GM18508 (cell line): Measurements from ENCODE around the gene PTPRN2.
A peak's percentile ranks its signal among the peaks of the same experiment; 100 is the strongest.

ENCODE experiments used
- ATAC-seq: cut with Tn5 transposase; IDR thresholded peaks from one replicate; pipeline ENCODE4 v1.9.1; 2021; ENCODE audit warnings: moderate number of reproducible peaks; ENCODE audit not compliant: insufficient read depth, unreplicated experiment

PTPRN2 gene

DNA sequence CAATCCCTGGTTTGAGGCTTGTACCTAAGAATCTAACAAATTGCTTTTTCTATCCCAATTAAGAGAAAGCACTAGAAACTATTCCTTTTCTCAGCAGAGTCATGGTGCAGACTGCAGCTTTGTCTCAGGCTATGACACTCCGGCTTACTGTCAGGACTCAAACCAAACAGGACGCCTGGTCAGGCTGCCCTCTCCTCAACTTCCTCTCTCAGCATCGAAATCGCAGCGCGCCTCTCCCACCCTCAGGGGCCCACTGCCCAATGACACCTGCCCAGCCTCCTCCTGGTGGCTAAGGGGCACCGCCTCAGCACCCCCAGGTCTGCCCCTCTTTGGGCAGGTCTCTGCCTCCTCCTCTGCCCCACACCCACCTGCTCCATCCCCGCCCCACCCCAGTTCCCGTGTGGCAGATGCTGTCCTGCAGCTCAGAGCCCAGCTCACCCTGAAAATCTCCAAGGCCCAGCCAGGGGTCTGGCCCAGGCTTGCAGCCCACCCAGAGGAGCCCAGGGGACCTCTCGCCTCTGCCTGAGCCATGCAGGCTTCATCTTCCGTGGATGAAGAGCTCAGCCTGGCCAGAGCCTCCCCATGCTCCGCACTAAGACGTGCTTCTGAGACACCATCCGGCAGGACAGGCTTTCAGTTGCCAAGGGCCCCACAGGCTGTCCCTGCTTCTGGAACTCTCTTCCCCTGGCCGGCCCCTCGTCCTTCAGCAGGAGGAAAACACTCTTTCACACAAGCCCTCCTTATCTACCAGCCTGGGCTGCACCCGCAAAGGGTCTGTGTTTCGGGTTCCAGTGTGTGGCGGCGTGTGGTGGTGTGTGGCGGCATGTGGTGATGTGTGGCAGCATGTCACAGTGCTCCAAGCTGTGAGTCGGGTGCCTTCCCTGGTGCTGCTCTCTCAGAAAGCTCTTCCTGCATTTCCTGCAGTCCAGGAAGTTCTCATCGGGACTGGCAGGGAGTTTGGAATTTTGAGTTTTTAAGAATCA is 16.4 kb upstream of the PTPRN2 start:
- no peak for ATAC-seq

DNA sequence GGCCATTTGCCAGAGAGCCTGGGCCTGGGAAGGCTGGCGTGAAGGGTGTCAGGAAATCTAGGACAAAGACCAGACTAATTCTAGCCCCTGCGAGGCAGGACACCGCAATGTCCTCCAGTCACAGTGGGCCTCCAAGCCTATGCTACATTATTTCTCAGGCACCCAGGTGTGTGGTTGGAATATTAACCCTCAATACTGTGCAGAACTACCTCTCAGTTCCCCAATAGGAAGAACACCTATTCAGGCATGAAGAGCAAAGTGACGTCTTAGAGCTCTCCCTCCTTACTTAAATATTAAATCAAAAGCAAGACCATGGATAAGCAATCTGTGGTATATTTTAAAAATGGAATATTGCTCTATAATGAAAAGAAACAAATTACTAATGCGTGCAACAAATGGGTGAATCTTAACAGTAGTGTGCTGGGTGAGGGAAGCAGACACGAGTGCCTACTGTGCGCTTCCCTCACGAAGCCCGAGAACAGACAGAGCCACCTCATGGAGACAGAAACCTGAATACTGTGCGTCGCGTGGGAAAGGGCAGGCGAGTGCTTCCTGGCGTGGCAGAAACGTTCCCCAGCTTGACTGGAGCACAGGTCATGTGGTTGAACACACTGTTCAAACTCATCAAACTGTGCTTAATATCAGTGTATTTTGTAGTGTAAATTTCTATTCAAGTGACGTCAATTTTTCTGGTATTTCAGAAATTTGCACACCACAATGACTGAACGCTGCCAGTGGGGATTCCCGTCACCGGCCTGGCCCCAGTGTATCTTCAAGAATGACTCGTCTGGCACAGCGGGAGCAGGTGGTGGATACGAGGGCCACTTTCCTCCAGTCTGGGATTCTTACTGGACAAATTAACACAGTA is 15.5 kb upstream of the PTPRN2 start:
- ATAC-seq = peak; percentile 45

DNA sequence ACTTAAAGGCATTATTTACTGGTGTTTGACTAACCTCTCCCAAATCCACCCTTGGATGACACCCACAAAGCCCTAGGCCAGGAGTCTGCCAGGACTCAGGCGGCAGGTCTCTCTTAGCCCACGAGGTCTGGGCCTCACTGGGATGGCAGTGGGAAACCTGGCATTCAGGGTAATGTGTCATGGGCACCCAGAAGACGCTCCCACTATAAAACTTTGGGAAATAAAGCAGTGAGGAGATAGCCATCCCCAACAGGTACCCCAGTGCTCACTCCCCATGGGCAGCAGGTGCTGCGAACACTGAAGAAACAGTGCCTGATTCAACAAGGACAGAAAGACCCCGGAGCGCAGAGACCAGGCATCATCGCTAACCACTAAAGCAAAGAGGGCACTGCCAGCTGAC is 14.4 kb upstream of the PTPRN2 start:
- no peak for ATAC-seq

DNA sequence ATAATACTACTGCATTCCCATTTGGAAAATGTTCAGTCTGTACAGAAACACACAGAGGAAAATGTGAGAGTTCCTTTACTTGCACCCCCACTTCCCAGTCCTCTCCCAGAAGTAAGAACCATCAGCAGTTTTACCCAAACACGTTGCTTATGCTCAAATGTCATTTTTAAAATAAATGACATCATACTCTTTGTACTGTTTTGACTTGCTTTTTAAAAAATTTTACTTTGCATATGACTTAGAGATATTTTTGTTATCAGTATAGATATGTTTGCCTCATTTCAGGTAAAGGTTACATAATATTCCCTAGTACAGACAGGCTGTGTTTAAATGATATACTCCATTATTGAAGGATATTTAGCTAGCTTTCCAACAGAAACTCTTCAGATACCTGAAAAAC is 13.5 kb upstream of the PTPRN2 start:
- no peak for ATAC-seq

DNA sequence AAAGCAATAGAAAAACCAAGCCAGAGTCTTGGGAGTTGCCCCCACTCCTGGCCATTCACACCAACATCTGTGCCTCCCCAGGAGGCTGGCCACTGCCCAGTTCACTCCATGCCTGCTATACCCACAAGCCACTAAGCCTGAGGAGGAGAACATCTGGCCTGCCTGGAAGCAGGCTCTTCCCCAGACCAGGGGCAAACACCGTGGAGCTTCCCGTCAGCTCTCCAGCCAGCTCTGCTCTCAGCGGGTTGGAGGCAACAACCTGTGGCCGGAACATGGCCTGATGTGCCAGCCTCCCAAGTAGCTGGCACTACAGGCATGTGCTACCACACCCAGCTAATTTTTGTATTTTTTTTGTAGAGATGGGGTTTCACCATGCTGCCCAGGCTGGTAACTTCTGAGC is 9.1 kb upstream of the PTPRN2 start:
- no peak for ATAC-seq

DNA sequence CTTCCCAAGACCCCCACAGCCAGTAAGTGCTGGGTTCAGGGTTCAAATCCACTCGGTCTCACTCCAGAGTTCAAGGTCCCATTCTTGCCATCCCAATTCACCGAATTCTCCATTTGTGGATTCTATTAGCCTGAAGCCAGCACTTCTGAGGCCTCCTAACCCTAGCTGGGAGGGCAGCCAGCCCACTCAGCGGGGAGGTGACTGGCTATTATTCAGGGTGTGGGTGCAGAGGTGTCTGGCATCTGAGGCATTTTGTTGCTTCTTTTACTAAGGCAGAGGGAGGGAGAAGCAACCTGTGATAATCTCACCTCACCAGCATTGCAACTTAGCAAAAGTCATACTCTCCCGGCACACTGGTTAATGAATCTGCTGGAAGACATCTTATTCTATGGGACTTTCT is 8.7 kb upstream of the PTPRN2 start:
- no peak for ATAC-seq

DNA sequence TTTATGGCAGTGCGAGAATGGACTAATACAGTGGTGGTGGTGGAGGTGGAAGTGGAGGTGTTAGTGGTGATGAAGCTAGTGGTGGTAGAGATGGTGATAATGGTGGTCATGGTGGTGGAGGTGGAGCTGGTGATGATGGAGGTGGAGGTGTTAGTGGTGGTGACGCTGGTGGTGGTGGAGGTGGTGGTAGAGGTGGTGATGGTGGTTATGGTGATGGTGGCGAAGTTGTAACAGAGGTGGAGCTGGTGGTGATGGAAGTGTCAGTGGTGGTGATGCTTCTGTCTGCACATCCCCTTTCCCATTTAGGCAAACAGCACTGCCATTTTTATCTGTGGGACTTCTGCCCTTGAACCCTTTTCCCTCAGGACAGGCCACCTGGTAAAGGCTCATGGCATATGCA is 7.4 kb upstream of the PTPRN2 start:
- no peak for ATAC-seq

DNA sequence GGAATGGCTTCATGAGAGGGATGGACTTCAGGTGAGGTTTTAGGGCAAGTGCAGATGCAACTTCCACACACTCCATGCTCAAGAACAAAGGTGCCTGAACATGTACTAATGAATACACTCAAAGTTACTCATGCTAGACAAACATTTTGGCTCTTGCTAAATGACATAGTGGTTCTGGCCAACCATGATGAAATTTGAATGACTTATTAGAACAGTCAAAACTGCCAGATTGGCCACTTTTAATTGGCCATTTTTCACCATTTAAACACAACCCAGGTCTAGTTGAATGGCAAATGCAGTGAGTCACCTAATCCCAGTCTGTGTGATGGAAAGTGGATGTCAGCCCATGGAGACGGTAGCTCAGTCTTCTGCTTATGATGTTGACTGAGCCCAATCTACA is 4.9 kb upstream of the PTPRN2 start:
- no peak for ATAC-seq

DNA sequence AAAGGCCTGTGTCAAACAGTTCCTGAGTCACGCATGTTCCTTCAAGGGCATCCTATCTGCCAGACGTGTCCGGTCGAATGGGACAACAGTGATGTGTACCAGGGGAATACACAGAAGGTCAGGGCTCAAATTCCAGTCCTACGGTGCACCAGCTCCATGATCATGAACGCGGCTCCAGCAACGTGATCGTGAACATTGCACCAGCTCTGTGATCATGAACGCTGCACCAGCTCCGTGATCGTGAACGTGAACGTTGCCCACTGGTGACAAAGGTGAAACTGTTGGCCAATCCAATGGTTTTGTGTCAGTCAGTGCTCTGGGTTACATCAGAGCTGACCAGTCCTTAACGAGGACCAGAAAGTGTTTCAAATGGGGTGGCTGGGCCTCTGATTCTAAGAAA is 4.3 kb upstream of the PTPRN2 start:
- ATAC-seq = no peak

DNA sequence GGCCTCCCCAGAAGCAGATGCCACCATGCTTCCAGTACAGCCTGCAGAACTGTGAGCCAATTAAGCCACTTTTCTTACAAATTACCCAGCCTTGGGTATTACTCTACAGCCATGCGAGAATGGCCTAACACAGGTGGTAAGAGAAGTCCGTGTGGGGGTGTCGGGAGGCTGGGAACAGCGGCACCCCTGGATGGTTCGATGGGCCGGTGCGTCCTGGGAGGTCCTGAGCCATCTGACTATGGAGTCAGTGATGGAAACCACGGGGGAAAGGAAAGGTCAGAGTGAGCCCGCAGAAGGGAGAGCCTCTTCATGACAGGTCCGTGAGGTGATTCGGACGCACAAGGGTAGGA is 2.5 kb upstream of the PTPRN2 start:
- no peak for ATAC-seq

DNA sequence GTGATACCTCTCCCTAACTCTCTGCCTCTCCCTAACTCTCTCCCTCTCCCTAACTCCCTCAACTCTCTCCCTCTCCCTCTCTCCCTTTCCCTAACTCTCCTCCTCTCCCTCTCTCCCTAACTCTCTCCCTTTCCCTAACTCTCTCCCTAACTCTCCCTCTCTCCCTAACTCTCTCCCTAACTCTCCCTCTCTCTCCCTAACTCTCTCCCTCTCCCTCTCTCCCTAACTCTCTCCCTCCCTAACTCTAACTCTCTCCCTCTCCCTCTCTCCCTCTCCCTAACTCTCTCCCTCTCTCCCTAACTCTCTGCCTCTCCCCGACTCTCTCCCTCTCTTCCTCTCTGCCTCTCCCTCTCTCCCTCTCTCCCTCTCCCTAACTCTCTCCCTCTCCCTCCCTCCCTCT is 2.0 kb upstream of the PTPRN2 start:
- no peak for ATAC-seq

DNA sequence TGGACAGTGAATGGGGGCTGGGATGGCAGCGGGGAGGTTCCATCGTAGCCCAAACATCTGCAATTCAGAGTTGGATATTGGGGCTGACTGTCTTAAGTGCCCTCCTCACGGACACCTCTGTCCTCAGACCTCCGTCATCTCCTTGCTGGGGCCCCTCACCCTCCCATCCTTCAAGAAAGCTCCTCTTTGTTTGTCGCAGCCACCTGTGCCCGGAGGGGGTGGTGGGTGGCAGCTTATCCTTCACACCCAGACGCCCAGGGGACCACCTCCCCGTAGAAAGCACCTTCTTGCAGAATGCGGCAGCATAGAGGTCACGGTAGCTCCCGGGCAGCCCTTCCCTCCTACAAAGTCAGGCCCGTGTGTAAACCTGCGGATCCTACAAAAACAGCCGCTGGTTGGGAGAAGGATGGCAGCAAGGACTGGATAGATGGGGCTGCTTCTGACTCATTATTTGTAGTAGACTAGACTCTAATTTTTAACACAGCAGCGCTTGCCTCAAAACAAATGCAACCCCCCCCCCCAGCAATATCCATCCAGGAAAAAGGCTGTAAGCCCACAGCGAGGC is 1.3 kb upstream of the PTPRN2 start:
- no peak for ATAC-seq

DNA sequence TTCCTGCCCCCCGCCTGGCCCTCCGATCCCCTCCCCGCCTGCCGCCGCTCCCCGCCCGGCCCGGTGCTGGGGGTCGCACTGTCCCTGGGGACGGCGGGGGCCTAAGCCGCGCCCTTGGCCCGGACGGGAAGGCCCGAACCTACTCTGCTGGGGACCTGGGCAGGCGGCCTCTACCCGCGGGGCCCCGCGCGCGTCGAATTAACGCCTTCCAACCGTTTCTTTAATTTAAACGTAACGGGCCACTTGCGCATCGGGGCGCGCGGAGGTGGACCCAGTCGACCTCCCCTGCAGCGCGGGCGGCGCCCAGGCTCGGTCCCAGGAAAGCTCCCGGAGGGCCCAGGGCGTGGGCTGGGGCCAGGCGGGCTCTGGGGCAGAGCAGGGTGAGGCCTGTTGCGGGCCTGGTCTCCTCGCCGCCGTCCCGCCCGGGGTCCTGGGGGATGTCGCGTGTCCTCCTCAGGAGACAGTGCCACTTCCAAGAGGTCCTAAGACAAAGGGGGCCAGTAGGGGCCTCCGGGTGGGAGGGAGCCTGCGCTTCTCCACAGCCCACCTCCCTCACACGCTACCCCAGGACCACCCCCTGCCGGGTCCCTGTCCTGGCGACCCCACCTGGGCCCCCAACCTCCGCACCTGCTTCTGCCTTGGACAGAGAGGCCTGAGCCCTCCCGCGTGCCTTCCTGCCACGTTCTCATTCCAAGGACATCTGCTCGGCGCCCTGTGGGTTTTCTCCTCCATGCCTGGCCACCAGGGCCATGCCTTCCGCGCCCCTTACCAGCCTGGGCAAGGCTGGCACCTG is 658 bp upstream of the PTPRN2 start:
- ATAC-seq = no peak

DNA sequence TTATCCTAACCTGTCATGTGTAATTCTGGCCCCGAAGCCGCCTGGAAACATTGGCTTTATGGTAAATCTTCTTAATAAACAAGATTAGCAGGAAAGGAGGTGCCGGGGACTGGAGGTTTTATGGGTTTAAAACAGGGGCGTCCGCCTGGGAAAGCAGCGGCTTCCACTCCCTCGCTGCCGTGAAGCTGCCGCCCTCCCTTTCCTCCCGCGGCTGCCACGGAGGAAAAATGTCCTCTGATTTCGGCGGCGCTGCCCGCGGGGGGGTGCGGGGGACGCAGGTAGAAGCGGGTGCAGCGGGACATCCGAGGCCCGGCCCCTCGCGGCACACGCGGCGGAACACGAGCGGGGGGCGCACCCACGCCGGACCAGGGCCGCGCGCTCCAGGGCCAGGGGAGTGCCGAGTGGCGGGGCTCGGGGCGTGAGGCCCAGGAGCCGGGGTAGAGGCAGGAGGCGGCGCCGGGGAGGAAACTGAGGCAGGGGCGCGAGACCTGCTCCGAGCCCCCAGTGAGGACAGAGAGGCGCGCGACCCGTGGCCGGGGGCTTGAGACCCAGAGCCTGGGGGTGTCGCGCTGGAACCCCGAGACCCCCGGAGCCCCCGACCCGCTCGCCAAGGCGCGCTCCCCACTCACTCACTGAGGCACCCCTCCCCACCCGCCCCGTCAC is 993 bp downstream of the PTPRN2 start:
- ATAC-seq = no peak

DNA sequence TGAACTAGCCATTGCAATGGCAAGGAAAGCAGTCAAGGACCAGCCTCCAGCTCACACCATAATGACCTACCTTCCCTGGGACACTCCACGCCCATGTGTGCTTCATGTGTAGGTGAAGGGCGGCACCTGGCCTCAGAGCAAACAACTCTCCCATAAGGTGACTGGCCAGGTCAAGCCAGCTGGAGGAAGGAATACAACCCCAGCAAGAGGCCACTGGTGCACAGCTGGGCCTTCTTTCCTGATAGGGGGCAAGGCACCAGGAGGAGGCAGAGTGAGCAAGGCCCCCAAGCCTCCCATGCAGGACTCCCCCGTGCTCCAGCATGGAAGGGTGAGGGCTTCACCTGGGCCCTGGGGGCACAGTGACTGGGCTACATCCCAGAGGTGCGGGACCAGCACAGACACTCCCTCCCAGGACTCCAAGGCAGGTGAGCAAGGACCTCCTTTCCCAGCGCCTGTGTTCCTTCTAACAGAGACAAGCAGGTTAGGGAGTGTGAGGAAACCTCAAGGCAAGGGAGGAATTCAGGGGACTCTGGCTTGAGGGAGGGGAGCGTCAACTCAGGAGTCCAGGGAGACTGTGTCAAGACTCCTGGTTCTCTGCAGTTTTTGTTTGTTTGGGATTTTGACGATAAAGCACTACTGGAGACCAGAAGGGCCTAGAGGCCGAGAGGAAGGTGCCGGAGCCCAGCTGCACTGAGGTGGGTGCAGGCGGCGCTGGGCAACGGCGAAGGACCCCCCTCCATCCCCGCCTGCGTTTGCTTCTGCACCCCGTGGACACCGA is 1.7 kb downstream of the PTPRN2 start:
- ATAC-seq = no peak

DNA sequence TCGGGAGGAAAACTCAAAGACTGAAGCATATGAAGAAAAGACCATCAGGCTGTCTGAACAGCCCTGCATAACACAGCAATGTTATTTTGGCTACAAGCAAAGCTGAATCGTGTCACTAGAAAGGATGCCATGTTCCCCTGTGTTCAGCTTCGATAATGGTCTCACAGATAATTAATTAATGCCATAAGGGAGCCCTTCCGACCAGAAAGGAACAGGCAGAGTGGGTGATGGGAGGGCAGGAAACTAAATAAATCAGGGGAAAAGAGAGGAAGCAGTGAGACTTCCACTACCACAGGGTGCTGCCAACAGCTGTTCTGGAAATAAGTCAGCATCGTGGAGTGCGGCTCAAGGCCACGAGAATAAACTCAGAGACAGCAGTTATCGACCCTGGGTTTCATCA is 3.2 kb downstream of the PTPRN2 start:
- ATAC-seq = no peak

DNA sequence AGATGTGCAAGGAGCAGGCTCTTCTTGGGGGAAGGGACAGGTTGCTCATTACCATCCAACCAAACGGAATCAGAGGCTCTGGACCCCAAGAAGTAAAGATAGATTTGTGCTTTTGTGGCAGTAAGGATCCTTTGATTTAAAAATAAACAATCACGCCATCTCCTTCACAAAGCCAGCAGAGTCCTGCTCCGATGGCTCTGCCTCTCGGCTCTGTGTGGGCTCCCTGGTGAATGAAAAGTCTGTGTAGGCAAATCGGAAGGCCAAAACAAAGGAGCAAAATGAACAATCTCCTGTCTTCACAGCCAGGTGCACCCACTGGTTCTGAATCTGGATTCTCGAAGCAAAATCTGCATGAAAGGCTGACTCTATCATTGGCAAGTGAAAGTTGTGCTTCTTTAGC is 3.8 kb downstream of the PTPRN2 start:
- no peak for ATAC-seq

DNA sequence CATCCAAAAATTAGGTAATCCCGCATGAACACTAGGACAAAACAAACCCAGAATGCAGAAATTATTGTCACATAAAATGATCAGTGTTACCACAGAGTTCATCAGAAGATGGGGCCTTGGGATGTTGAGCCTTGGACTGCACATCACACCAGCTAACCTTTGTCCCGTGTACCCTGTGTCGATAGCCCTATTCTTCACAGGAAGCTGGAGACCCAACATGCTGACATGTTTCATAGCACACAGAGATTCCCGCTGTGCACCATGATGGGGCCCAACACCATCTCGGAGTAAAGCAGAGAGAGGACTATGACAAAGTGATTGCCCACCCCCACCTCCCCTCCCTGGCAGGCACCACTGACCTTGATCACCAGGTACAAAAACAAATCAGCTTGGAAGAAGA is 4.5 kb downstream of the PTPRN2 start:
- ATAC-seq = no peak

DNA sequence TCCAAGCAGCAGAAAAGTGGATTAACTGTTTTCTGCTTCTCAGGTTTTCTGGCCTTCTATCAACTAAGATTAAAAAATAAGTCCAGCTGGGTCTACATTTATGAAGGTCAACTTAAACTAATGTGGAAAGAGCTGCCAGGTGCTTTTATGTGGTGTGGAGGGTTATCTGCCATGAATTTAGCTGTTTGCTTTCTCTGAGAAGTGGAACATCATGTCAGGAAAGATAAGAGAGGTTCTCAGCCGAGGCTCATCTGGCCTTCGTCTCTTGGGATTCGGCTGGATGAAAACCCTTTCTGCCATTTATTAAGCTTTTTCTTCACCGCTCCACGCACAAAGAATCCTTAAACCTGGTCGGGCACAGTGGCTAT is 5.5 kb downstream of the PTPRN2 start:
- no peak for ATAC-seq
